Measurements from ENCODE around the gene BHLHA15. TPM values are rescaled to one million over a fixed set of nuclear protein-coding genes. Genes with fewer than 3 reads are reported as not detected.

Gene BHLHA15
- total and polyA plus RNA-seq, 2 of the 8 experiments (the other 6 are each of a cell fraction or from before 2014, with no cell fraction given), result 1.1 to 2.7 TPM

GRCh38 chr7:98238976-98239375, 27.7 kb downstream of the BHLHA15 start (continued):
- TF ChIP-seq TEAD4 (IDR thresholded peaks at IDR 0.05; ENCODE audit: low read depth, low read length) (no peak), USF2 (IDR thresholded peaks at IDR 0.05; ENCODE audit: low read length) (no peak), CBX5 (IDR thresholded peaks at IDR 0.05; ENCODE audit: low read depth, low read length) (no peak)

Data from H1 (cell line).